Stimulated activated naive CD8-positive, alpha-beta T cell treated with anti-CD3 and anti-CD28 coated beads, Interleukin-15, Interleukin-2, amounts not matched to agents 100 ng/mL and 50 ng/mL, for 24 hours (primary cell): Measurements from ENCODE around the gene DLG2.

Experiments
- H3K27ac Mint-ChIP-seq: one replicate; pipeline ENCODE4 v1.8.0; 2021; ENCODE audit warnings: mild to moderate bottlenecking, mixed read lengths
- H3K27me3 Mint-ChIP-seq: one replicate; pipeline ENCODE4 v1.8.0; 2021; ENCODE audit warnings: mixed read lengths
- H3K36me3 Mint-ChIP-seq: one replicate; pipeline ENCODE4 v1.8.0; 2021; ENCODE audit warnings: low read depth, mixed read lengths
- H3K4me1 Mint-ChIP-seq: one replicate; pipeline ENCODE4 v1.8.0; 2021; ENCODE audit warnings: low read depth, mixed read lengths
- H3K4me3 Mint-ChIP-seq: one replicate; pipeline ENCODE4 v1.8.0; 2021; ENCODE audit warnings: mild to moderate bottlenecking, mixed read lengths
- H3K9me3 Mint-ChIP-seq: one replicate; pipeline ENCODE4 v1.8.0; 2021; ENCODE audit warnings: mixed read lengths

Gene DLG2

DNA sequence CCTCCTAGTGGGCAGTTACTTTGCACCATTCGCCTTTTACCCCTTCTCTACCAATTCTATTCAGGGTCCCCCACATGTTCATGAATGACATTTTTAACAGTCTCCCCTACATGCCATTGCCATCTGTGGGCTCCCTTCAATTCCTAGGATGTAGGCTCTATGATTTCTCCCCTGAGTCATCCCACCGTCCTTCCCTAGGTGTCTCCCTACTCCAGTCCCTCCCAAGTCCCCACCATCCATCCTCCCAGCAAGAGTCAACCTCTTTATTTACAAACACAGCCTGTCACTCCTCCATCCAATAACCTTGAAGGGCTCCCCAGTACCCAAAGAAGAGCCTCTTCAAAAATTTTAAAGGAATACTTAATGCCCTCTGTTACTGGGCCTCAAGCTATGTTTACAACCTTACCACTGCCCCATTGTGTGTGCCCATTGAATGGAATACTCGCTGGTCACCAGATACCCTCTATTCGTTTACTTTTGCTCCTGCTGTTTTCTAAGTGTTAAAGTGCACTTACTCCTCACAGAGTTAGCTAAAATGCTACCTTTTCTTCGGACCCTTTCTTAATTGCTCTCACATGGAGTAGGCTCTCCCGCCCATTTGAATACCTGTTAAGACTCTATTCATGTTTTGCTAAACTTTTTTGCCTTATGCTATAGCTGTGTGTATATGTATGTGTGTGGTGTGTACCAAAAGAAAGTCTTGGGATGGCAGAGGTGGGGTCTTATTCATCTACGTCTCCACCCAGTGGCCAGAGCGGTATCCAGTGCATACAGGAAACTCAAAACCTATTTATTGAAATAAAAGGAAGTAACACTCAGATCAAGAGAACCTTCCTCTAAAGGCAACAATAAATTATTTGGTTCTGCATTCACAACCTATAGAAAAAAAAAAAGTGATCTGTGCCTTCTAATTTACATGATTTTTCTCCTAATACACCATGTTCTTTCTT is 2105.2 kb downstream of the DLG2 start:
- Mint-ChIP-seq H3K4me1 (no peaks in the 10 kb centered on the region), H3K36me3 (no peaks in the 10 kb centered on the region), H3K27ac (no peak overlapping the region), H3K4me3 (no peak overlapping the region), H3K9me3 (no peaks in the 10 kb centered on the region), H3K27me3 (peaks cover 3% of the 10 kb centered on the region)

DNA sequence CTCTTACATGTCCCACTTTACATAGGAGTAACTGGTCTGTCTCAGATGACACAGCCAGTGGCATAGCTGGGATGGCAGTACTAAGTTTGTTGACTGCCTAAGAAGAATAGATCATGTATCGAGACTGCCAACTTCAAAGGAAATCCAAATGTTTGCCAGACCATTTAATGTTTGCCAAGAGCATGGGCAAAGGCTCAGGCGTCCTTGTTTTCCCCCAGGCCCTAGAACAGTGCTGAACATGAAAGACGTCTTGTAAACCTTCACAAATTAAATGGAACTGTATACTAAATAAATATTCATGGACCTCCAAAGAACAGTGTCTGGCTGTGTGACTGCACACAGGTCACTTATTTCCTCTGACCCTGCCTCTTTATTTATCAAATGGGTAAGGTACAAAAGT is 2106.3 kb downstream of the DLG2 start:
- Mint-ChIP-seq H3K27ac (no peak overlapping the region), H3K4me3 (no peak overlapping the region), H3K36me3 (no peaks in the 10 kb centered on the region), H3K9me3 (no peaks in the 10 kb centered on the region), H3K27me3 (no peaks in the 10 kb centered on the region), H3K4me1 (no peaks in the 10 kb centered on the region)

DNA sequence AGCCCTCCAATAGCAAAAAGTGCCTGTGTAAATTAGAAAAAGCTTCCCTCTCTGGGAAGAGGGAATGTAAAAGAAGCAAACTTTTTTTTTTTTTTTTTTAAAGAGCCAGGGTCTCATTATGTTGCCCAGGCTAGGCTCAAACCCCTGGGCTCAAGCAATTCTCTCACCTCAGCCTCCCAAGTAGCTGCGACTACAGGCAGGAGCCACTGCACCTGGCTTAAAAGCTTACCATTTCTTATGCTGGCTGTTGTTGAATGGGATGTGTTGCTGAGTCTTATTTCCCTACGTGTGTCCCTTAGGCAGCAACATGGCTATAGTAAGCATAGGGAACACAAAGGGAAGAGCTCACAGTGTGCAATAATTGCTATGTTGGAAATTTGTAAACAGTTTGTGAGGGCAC is 2115.5 kb downstream of the DLG2 start:
- Mint-ChIP-seq H3K27ac (no peak overlapping the region), H3K36me3 (no peaks in the 10 kb centered on the region), H3K9me3 (peaks cover 5% of the 10 kb centered on the region), H3K27me3 (no peaks in the 10 kb centered on the region), H3K4me1 (no peaks in the 10 kb centered on the region), H3K4me3 (no peak overlapping the region)

DNA sequence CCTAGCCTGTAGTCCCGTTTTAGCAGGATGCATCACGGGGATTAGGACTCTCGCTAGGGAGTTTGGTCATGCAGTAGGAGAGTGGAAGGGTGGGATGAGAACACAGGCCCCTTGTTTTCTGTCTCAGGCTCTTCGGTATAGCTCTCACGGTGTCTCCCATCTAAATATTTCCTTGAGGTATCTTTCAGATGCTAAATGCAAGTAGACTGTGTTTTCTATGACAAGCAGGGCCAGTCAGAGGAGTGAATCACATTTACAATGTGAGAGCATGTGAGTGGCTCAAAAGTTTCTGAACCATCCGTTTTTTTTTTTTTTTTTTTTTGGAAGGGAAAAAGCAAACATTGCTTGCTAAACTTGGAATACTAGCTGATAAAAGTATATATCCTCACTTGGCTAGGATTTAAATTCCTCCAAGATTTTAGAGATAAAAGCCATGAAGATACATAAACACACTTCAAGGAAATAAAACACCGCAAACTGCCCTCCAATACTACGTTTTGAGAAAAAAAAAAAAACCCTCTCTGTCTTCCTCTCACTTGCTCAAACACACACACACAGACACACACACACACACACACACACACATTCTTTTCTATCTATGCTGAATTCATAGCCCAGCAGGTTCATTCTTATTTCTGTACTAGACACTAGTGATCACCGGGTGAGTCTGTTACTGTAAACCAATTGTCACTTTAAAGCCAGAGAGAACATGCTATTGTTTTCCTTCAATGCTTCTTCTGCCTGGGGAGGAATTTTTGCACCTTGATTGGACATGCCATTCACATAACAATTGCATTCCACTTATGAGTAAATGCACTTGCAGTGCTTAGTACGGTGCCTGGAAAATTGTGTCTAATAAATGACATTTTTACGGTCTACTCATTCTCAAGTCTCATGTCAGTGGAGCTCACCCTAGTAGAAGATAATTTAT is 2116.3 kb downstream of the DLG2 start:
- H3K9me3 Mint-ChIP-seq = peaks cover 5% of the 10 kb centered on the region
- H3K27ac Mint-ChIP-seq = no peak overlapping the region
- H3K36me3 Mint-ChIP-seq = no peaks in the 10 kb centered on the region
- no peaks in the 10 kb centered on the region for H3K4me1 Mint-ChIP-seq
- no peaks in the 10 kb centered on the region for H3K27me3 Mint-ChIP-seq
- no peak overlapping the region for H3K4me3 Mint-ChIP-seq

DNA sequence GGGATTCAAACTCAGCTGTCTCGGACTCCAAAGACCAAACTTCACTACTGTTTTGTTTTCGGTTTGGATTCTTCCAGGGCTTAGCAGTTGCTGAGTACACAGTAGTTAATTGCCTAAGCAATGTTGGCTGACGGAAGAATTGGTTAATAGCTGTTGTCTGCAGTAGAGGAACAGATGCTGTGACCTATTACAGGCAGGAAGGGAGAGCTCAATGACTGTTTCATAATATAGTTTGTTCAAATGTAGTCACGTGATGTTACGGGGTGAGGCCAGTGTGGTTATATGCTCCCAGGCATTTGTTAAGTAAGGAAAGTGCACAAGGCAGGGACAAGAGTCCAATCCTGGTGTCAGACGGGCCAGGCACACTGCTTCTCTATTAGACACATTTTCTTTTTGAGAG is 2118.3 kb downstream of the DLG2 start:
- Mint-ChIP-seq H3K9me3 (no peaks in the 10 kb centered on the region), H3K4me1 (no peaks in the 10 kb centered on the region), H3K27me3 (no peaks in the 10 kb centered on the region), H3K27ac (no peak overlapping the region), H3K4me3 (no peak overlapping the region), H3K36me3 (no peaks in the 10 kb centered on the region)

DNA sequence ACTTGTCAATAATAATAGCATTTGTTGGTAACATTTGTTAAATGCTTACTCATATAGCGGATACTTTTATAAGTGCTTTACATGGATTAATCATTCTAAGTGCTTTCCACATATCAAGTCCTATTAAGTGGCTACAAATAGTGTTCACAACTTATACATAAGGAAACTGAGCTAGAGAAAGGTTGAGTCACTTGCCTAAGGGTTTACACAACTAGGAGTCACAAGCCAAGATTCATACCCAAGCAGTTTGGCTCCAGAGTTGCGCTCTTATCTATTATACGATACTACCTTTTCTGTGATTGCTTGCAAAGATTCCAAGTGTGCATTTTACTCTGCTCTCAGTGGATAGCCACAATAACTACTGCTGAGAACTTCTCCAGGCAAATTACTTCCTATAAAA is 2125.1 kb downstream of the DLG2 start:
- Mint-ChIP-seq H3K9me3 (no peaks in the 10 kb centered on the region), H3K27ac (no peak overlapping the region), H3K36me3 (no peaks in the 10 kb centered on the region), H3K4me3 (no peak overlapping the region), H3K4me1 (no peaks in the 10 kb centered on the region), H3K27me3 (peaks cover 2% of the 10 kb centered on the region)

DNA sequence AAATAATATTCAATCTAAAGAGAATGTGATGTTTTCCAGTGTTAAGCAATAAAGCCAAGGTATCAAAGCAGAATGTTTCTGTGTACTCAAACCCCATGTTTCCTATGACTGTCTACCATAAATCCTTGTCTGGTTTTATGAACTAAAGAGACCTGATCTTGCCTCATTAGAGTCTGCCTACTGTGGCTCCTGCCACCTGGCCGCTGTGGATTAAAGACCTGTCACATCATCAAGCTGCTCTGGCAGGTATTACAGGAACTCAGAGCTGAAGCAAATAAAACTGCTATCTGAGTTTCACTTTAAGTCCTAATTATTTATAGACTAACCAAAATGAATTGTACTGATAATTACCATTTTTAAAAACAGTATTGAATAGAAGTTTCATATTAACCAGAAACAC is 2133.2 kb downstream of the DLG2 start:
- no peaks in the 10 kb centered on the region for H3K9me3 Mint-ChIP-seq
- H3K27ac Mint-ChIP-seq = no peak overlapping the region
- H3K4me1 Mint-ChIP-seq = no peaks in the 10 kb centered on the region
- H3K36me3 Mint-ChIP-seq = no peaks in the 10 kb centered on the region
- peaks cover 11% of the 10 kb centered on the region for H3K27me3 Mint-ChIP-seq
- H3K4me3 Mint-ChIP-seq = no peak overlapping the region

DNA sequence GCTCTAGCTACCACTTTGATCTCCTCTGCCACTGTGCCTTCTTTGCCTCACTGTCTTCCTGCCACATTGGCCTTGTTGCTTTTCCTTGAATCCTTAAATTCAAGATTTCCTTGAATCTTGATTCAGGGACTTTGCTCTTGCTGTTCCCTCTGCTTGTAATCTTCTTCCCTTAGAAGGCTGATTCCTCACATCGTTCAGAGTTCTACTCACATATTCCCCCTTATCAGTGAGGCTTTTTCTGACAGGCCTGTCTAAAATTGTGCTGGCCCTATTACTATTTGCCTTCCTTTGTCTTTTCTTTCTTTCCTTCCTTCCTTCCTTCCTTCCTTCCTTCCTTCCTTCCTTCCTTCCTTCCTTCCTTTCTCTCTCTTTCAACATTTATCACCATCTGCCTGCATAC is 2134.1 kb downstream of the DLG2 start:
- no peaks in the 10 kb centered on the region for H3K9me3 Mint-ChIP-seq
- no peak overlapping the region for H3K27ac Mint-ChIP-seq
- H3K36me3 Mint-ChIP-seq = no peaks in the 10 kb centered on the region
- no peak overlapping the region for H3K4me3 Mint-ChIP-seq
- no peaks in the 10 kb centered on the region for H3K4me1 Mint-ChIP-seq
- H3K27me3 Mint-ChIP-seq = peaks cover 11% of the 10 kb centered on the region

DNA sequence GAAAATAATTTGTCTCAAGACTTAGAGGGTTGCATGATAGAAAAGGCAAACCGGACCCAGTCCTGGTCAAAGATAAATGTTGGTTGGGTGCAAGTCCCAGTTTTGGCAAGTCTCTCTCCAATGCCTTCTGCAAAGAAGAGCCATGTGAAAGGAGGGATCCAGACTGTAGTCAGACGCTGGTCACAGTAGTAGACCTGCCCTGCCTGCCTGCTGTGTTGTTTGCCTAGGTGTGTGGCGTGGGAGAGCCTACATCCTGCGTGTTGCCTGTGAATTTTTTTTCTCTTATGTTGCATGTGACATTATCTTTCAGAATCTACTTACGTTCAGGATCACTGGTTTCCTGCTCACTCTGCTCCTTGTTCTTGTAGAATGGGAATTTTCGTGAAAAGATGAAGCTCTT is 2143.3 kb downstream of the DLG2 start:
- H3K36me3 Mint-ChIP-seq = no peaks in the 10 kb centered on the region
- H3K9me3 Mint-ChIP-seq = no peaks in the 10 kb centered on the region
- peaks cover 9% of the 10 kb centered on the region for H3K27me3 Mint-ChIP-seq
- H3K4me3 Mint-ChIP-seq = no peak overlapping the region
- no peaks in the 10 kb centered on the region for H3K4me1 Mint-ChIP-seq
- H3K27ac Mint-ChIP-seq = no peak overlapping the region

DNA sequence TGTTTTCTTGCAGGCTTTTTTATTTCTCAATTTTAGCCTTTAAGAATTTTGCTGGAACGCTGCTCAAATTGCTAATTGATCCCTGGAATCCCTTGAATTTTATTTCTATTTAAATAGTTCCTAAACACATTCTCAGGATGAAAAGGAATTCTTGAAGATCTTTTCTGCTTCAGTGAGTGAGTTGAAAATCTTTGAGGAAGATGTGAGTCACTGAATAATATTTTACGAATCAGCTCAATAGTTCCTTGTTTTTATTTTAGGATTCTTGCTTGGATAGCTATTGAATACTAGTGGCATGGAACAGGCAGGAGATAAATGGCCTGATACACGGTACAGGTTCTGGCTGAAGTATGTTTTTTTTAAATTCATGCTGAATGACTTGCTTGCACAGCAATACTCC is 2146.3 kb downstream of the DLG2 start:
- Mint-ChIP-seq H3K4me3 (no peak overlapping the region), H3K4me1 (no peaks in the 10 kb centered on the region), H3K27me3 (peaks cover 9% of the 10 kb centered on the region), H3K36me3 (no peaks in the 10 kb centered on the region), H3K27ac (no peak overlapping the region), H3K9me3 (no peaks in the 10 kb centered on the region)

DNA sequence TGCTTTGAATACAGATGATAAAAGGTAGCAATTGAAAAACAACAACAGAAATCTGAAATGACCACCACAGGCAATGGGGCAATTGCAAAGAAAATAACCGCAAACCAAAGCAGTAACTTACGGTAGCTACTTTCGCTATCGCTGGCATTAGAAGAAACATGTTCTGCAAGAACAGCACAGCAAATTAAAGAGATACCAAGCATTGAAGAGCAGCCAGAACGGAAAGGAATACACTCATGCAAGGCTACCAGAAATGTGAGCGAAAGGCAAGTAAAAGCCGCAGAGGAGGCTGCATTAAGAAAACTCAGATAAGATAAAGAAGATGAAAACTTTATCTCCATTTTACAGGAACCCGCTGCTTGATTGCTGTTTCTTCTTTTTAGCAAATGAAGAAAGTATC is 2146.9 kb downstream of the DLG2 start:
- Mint-ChIP-seq H3K4me3 (no peak overlapping the region), H3K36me3 (no peaks in the 10 kb centered on the region), H3K9me3 (no peaks in the 10 kb centered on the region), H3K27ac (no peak overlapping the region), H3K27me3 (peaks cover 9% of the 10 kb centered on the region), H3K4me1 (no peaks in the 10 kb centered on the region)

DNA sequence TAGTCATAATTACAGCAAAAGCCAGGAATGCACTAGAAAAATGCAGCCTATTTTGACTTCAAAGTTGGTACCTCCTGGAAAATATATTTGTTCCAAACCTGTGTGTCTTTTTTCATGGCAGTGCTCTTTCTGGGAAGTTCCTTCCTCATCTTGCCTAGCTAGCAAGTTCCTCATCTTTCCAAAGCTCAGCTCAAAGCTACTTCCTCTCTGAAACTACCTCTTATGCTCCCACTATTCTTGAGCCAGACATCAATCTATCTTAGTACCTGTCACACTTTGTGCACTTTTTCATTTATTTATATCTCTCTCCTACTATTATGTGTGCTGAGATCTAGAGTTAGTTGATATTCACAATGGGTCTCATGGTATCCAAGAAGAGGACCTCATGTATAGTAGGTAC is 2149.4 kb downstream of the DLG2 start:
- Mint-ChIP-seq H3K9me3 (no peaks in the 10 kb centered on the region), H3K4me3 (no peak overlapping the region), H3K36me3 (no peaks in the 10 kb centered on the region), H3K4me1 (no peaks in the 10 kb centered on the region), H3K27me3 (peaks cover 11% of the 10 kb centered on the region), H3K27ac (no peak overlapping the region)

DNA sequence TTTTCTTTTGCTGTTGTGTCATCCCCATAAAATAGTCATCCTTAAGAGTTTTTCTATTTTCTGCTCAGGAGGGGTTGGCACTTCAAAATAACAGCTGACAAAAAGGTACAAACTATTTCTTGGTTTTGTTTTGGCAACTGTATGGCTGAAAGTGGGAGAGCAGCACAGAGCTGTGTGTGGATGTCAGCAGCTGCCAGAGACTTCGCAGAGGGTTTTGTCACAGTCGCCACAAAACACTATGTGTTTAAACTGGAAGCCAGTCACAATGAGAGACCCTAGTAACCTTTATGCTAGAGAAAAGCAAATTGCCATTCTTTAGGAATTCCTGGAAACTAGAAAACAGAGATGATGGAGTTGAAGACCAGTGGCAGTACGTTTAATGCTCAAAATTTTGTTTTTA is 2151.4 kb downstream of the DLG2 start:
- H3K4me3 Mint-ChIP-seq = no peak overlapping the region
- H3K9me3 Mint-ChIP-seq = no peaks in the 10 kb centered on the region
- H3K27me3 Mint-ChIP-seq = peaks cover 11% of the 10 kb centered on the region
- H3K4me1 Mint-ChIP-seq = no peaks in the 10 kb centered on the region
- H3K27ac Mint-ChIP-seq = no peak overlapping the region
- H3K36me3 Mint-ChIP-seq = no peaks in the 10 kb centered on the region

DNA sequence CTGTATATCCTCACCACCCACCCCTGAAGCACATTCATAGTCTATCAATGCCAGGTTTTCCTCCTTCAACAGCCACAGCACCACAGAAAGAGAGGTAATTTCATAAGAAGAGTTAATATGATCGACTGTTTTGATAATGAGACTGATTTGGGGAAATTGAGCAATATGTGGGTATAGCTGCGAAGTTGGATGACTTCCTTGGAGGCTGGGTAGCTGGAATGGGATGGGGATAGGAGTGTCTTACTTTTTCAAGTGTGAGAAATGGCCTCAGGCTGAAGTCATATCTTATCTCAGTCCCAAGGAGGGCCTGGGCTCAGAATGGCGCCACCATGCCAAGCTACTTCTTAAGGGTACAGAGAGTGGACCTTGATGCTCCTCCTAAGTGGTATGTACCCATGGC is 2153.4 kb downstream of the DLG2 start:
- H3K27me3 Mint-ChIP-seq = peaks cover 5% of the 10 kb centered on the region
- H3K4me3 Mint-ChIP-seq = no peak overlapping the region
- H3K4me1 Mint-ChIP-seq = no peaks in the 10 kb centered on the region
- H3K27ac Mint-ChIP-seq = no peak overlapping the region
- no peaks in the 10 kb centered on the region for H3K9me3 Mint-ChIP-seq
- no peaks in the 10 kb centered on the region for H3K36me3 Mint-ChIP-seq

DNA sequence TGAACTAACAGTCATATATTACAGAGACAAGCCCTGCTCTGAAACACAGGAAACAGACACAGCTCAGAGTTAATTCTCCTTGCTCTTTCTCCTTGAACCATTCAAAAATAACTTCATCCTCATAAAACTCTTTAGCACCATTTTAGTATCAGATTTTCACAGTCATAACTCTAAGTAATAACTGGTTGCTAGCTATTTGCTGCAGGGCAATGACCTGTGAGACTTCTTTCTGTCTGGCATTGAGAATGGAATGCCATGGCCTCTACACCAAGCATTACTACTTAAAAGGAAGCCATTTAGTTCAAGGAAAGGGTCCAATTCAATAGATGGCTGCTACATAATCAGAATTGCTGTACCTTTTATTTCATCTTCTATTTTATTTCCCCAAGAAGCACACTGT is 2154.3 kb downstream of the DLG2 start:
- Mint-ChIP-seq H3K27ac (no peak overlapping the region), H3K4me3 (no peak overlapping the region), H3K36me3 (no peaks in the 10 kb centered on the region), H3K4me1 (no peaks in the 10 kb centered on the region), H3K9me3 (no peaks in the 10 kb centered on the region), H3K27me3 (peaks cover 5% of the 10 kb centered on the region)
